ENCODE data around the gene TNFAIP6. TPM values are rescaled to one million over a fixed set of nuclear protein-coding genes. Genes with fewer than 3 reads are reported as not detected.
"Not testable (repeated sequence)": the region's sequence is repeated elsewhere in the genome, so short reads cannot be mapped to it uniquely, and the experiment has no call there.

The TNFAIP6 gene
- total RNA-seq (2014; rRNA removed; shearing (Covaris generic)), result not detected in 2 replicates

- DNase-seq (ENCODE audit: low spot score), result no peak
These were observed at the start of gene TNFAIP6 for GRCh38 chr2:151357359-151357758. Gene TNFAIP6 (plus strand): TSS chr2:151357592. CDS start chr2:151357667, 75 bp downstream.

- not testable (repeated sequence) for DNase-seq (ENCODE audit: low spot score)
These were observed 47.1 kb upstream of the TNFAIP6 start for GRCh38 chr2:151310313-151310712.

- DNase-seq (ENCODE audit: low spot score), result not testable (repeated sequence)
These were observed 45.0 kb upstream of the TNFAIP6 start for GRCh38 chr2:151312440-151312839.

- DNase-seq (ENCODE audit: low spot score), result no peak
These were observed 42.0 kb upstream of the TNFAIP6 start for GRCh38 chr2:151315381-151315903.

GRCh38 chr2:151325581-151326095, 31.8 kb upstream of the TNFAIP6 start:
- DNase-seq (ENCODE audit: low spot score), result no peak

- no peak for DNase-seq (ENCODE audit: low spot score)
These were observed 30.8 kb upstream of the TNFAIP6 start for GRCh38 chr2:151326554-151326953.

GRCh38 chr2:151329998-151330397, 27.4 kb upstream of the TNFAIP6 start:
- DNase-seq (ENCODE audit: low spot score), result no peak

- DNase-seq (ENCODE audit: low spot score), result no peak
These were observed 24.3 kb upstream of the TNFAIP6 start for GRCh38 chr2:151333083-151333482.

GRCh38 chr2:151334082-151334815, 23.1 kb upstream of the TNFAIP6 start:
- DNase-seq (ENCODE audit: low spot score), result no peak

- no peak for DNase-seq (ENCODE audit: low spot score)
These were observed 20.5 kb upstream of the TNFAIP6 start for GRCh38 chr2:151336863-151337371.

GRCh38 chr2:151337643-151338042, 19.7 kb upstream of the TNFAIP6 start:
- DNase-seq (ENCODE audit: low spot score), result no peak

- DNase-seq (ENCODE audit: low spot score), result no peak
These were observed 19.3 kb upstream of the TNFAIP6 start for GRCh38 chr2:151338115-151338514.

GRCh38 chr2:151343073-151343472, 14.3 kb upstream of the TNFAIP6 start:
- DNase-seq (ENCODE audit: low spot score), result no peak

GRCh38 chr2:151344191-151344590, 13.2 kb upstream of the TNFAIP6 start:
- not testable (repeated sequence) for DNase-seq (ENCODE audit: low spot score)

GRCh38 chr2:151344906-151345305, 12.5 kb upstream of the TNFAIP6 start:
- DNase-seq (ENCODE audit: low spot score), result peak; percentile 27

GRCh38 chr2:151347294-151347693, 10.1 kb upstream of the TNFAIP6 start:
- no peak for DNase-seq (ENCODE audit: low spot score)

GRCh38 chr2:151347906-151348305, 9.5 kb upstream of the TNFAIP6 start:
- no peak for DNase-seq (ENCODE audit: low spot score)

GRCh38 chr2:151350579-151351195, 6.7 kb upstream of the TNFAIP6 start:
- no peak for DNase-seq (ENCODE audit: low spot score)

- no peak for DNase-seq (ENCODE audit: low spot score)
These were observed 3.4 kb upstream of the TNFAIP6 start for GRCh38 chr2:151353995-151354394.

GRCh38 chr2:151354807-151355206, 2.6 kb upstream of the TNFAIP6 start:
- no peak for DNase-seq (ENCODE audit: low spot score)

GRCh38 chr2:151358166-151358970, 976 bp downstream of the TNFAIP6 start:
- no peak for DNase-seq (ENCODE audit: low spot score)
